HEK293 (cell line): ENCODE measurements around the gene ENTREP3.

ENCODE experiments used
- MEIS1 ChIP-seq: sonication (generic); formaldehyde crosslinking; IDR thresholded peaks from 2 replicates; pipeline ENCODE4 v1.8.1; 2022; ENCODE audit warnings: missing genetic modification reagents, mild to moderate bottlenecking, borderline replicate concordance
- WT1 ChIP-seq: fragments of 450-650 bp; formaldehyde crosslinking; IDR thresholded peaks from 2 replicates; pipeline ENCODE4 v1.5.1; 2016; ENCODE audit warnings: missing biosample characterization, missing genetic modification characterization
- YY1 ChIP-seq: fragments of 450-650 bp; formaldehyde crosslinking; IDR thresholded peaks from 2 replicates; pipeline ENCODE4 v1.5.1; 2018; ENCODE audit warnings: missing biosample characterization, missing genetic modification characterization
- ZBTB1 ChIP-seq: fragments of 450-650 bp; formaldehyde crosslinking; IDR thresholded peaks from 2 replicates; pipeline ENCODE4 v1.5.1; 2016; ENCODE audit warnings: missing biosample characterization, missing genetic modification characterization
- ZBTB8A ChIP-seq: fragments of 450-650 bp; formaldehyde crosslinking; IDR thresholded peaks from 2 replicates; pipeline ENCODE4 v1.5.1; 2016; ENCODE audit warnings: missing biosample characterization, missing genetic modification characterization
- ZEB2 ChIP-seq: fragments of 450-650 bp; formaldehyde crosslinking; IDR thresholded peaks from 2 replicates; pipeline ENCODE4 v1.5.1; 2016; ENCODE audit warnings: missing biosample characterization, missing genetic modification characterization
- ZFP41 ChIP-seq: fragments of 450-650 bp; formaldehyde crosslinking; IDR thresholded peaks from 2 replicates; pipeline ENCODE4 v1.5.1; 2016; ENCODE audit warnings: missing biosample characterization, missing genetic modification characterization, borderline replicate concordance
- ZNF140 ChIP-seq: fragments of 450-650 bp; formaldehyde crosslinking; IDR thresholded peaks from 2 replicates; pipeline ENCODE4 v1.5.1; 2016; ENCODE audit warnings: missing biosample characterization, missing genetic modification characterization
- ZNF19 ChIP-seq: fragments of 450-650 bp; formaldehyde crosslinking; IDR thresholded peaks from 2 replicates; pipeline ENCODE4; 2016; ENCODE audit warnings: missing biosample characterization, missing genetic modification characterization, low read depth
- ZNF2 ChIP-seq: fragments of 450-650 bp; formaldehyde crosslinking; IDR thresholded peaks from 2 replicates; pipeline ENCODE4 v1.5.1; 2016; ENCODE audit warnings: missing biosample characterization, missing genetic modification characterization
- ZNF202 ChIP-seq: fragments of 450-650 bp; formaldehyde crosslinking; IDR thresholded peaks from 2 replicates; pipeline ENCODE4 v1.5.1; 2016; ENCODE audit warnings: missing biosample characterization, missing genetic modification characterization, borderline replicate concordance
- ZNF274 ChIP-seq, 2 experiments: fragments of 200-500 bp in 1 of 2; fragments of 450-650 bp in 1 of 2; sonication (Bioruptor generic) in 1 of 2; formaldehyde crosslinking in 1 of 2; IDR thresholded peaks; 2 replicates each; pipeline versions ENCODE4 v1.5.1 to v1.6.1; 2014 to 2016; ENCODE audit warnings: borderline replicate concordance in 1 of 2, inconsistent platforms in 1 of 2, low read length in 1 of 2, missing biosample characterization in 1 of 2, missing genetic modification characterization in 1 of 2
- ZNF341 ChIP-seq: fragments of 450-650 bp; formaldehyde crosslinking; IDR thresholded peaks from 2 replicates; pipeline ENCODE4; 2016; ENCODE audit warnings: low read depth, missing biosample characterization, missing genetic modification characterization
- ZNF404 ChIP-seq: fragments of 450-650 bp; formaldehyde crosslinking; IDR thresholded peaks from 2 replicates; pipeline ENCODE4 v1.5.1; 2017; ENCODE audit warnings: missing biosample characterization, missing genetic modification characterization
- ZNF514 ChIP-seq: fragments of 450-650 bp; formaldehyde crosslinking; IDR thresholded peaks from 2 replicates; pipeline ENCODE4 v1.5.1; 2016; ENCODE audit warnings: missing biosample characterization, missing genetic modification characterization
- ZNF610 ChIP-seq: fragments of 450-650 bp; formaldehyde crosslinking; IDR thresholded peaks from 2 replicates; pipeline ENCODE4 v1.5.1; 2016; ENCODE audit warnings: missing biosample characterization, missing genetic modification characterization, borderline replicate concordance
- ZNF654 ChIP-seq: fragments of 450-650 bp; formaldehyde crosslinking; IDR thresholded peaks from 2 replicates; pipeline ENCODE4 v1.5.1; 2016; ENCODE audit warnings: low read depth, missing biosample characterization, missing genetic modification characterization
- ZNF658 ChIP-seq: fragments of 450-650 bp; formaldehyde crosslinking; IDR thresholded peaks from 2 replicates; pipeline ENCODE4; 2016; ENCODE audit warnings: missing biosample characterization, missing genetic modification characterization
- ZNF670 ChIP-seq: fragments of 450-650 bp; formaldehyde crosslinking; IDR thresholded peaks from 2 replicates; pipeline ENCODE4 v1.5.1; 2016; ENCODE audit warnings: missing biosample characterization, missing genetic modification characterization, low read depth
- ZNF837 ChIP-seq: fragments of 450-650 bp; formaldehyde crosslinking; IDR thresholded peaks from 2 replicates; pipeline ENCODE4 v1.5.1; 2016; ENCODE audit warnings: missing biosample characterization, missing genetic modification characterization
- TF ChIP-seq, protein P1 (sequence below): fragments of 450-650 bp; formaldehyde crosslinking; IDR thresholded peaks from 2 replicates; pipeline ENCODE4 v1.5.1; 2016; ENCODE audit warnings: missing biosample characterization, missing genetic modification characterization
- TF ChIP-seq, protein P2 (sequence below): fragments of 450-650 bp; formaldehyde crosslinking; IDR thresholded peaks from 2 replicates; pipeline ENCODE4 v1.5.1; 2017; ENCODE audit warnings: missing biosample characterization, missing genetic modification characterization
- TF ChIP-seq, protein P3 (sequence below): fragments of 450-650 bp; formaldehyde crosslinking; conservative IDR thresholded peaks from 2 replicates; pipeline ENCODE4 v1.5.1; 2016; ENCODE audit warnings: low read depth, missing biosample characterization, missing genetic modification characterization
- TF ChIP-seq, protein P4 (sequence below): fragments of 450-650 bp; formaldehyde crosslinking; IDR thresholded peaks from 2 replicates; pipeline ENCODE4 v1.5.1; 2016; ENCODE audit warnings: missing biosample characterization, missing genetic modification characterization, borderline replicate concordance
- TF ChIP-seq, protein P5 (sequence below): fragments of 450-650 bp; formaldehyde crosslinking; IDR thresholded peaks from 2 replicates; pipeline ENCODE4 v1.5.1; 2016; ENCODE audit warnings: missing biosample characterization, missing genetic modification characterization, low read depth

Gene ENTREP3

DNA sequence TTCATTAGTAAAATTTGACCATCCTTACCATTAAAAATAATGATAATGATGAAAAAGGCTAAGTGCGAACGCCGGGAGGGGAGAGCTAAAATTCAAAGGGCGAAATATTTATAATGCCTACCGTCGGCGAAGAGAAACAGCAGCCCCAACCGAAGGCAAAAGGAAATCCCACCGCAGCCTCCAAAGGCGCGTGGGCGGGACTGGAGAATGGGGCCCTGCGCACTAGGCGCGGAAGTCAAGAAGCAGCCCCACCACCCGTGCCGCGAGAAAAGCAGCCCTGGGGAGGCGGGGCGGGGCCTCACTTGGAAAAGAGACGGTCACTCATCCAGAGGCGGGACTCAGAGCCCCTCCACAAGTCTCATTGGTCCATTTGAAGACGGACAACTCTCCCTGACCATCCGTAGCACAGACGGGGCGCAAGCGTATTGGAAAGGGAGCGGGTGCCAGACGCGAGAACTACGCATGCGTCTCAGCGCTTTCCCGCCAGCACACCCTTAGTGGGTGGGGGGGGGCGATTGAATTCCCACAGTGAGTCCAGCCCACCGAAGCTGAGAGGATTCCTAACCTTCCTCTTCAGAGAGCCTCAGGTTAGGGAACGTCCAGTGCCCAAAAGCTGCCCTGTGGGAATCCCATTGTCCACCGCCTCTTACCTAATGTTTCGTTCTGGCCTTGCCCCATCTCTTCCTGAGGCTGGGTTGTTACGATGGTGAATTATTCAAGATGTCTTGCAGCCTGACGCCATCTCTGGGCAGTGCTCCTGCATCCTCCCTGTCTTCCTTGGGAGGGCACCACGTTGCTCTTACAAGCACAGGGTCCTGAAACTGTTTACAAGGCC, 27.8 kb downstream of the ENTREP3 start (continued):
- no peak for TF ChIP-seq ZNF404
- peak; percentile 32; the same call in 1 of the 2 replicates for TF ChIP-seq YY1 (tag by site-specific recombination)
- no peak for TF ChIP-seq ZNF654
- no peak for TF ChIP-seq ZNF2 (tag by site-specific recombination)
- TF ChIP-seq ZNF837: no peak
- TF ChIP-seq ZNF658 (tag by site-specific recombination): no peak
- TF ChIP-seq ZNF341 (tag by site-specific recombination): no peak; the same call in none of the 2 replicates
- TF ChIP-seq, protein P1, sequence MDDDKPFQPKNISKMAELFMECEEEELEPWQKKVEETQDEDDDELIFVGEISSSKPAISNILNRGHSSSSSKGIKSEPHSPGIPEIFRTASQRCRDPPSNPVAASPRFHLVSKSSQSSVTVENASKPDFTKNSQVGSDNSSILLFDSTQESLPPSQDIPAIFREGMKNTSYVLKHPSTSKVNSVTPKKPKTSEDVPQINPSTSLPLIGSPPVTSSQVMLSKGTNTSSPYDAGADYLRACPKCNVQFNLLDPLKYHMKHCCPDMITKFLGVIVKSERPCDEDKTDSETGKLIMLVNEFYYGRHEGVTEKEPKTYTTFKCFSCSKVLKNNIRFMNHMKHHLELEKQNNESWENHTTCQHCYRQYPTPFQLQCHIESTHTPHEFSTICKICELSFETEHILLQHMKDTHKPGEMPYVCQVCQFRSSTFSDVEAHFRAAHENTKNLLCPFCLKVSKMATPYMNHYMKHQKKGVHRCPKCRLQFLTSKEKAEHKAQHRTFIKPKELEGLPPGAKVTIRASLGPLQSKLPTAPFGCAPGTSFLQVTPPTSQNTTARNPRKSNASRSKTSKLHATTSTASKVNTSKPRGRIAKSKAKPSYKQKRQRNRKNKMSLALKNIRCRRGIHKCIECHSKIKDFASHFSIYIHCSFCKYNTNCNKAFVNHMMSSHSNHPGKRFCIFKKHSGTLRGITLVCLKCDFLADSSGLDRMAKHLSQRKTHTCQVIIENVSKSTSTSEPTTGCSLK: no peak
- no peak for TF ChIP-seq ZFP41
- TF ChIP-seq ZNF140 (tag by site-specific recombination): no peak
- TF ChIP-seq ZEB2: peak; percentile 39; the same call in 1 of the 2 replicates
- no peak for TF ChIP-seq ZNF274 (IDR thresholded peaks at IDR 0.05; ENCODE audit: low read length)
- no peak for TF ChIP-seq ZNF274 (tag by site-specific recombination; IDR thresholded peaks at IDR 0.05; ENCODE audit: borderline replicate concordance)
- TF ChIP-seq ZNF19 (tag by site-specific recombination): no peak
- TF ChIP-seq ZNF670 (tag by site-specific recombination): no peak
- TF ChIP-seq, protein P2, sequence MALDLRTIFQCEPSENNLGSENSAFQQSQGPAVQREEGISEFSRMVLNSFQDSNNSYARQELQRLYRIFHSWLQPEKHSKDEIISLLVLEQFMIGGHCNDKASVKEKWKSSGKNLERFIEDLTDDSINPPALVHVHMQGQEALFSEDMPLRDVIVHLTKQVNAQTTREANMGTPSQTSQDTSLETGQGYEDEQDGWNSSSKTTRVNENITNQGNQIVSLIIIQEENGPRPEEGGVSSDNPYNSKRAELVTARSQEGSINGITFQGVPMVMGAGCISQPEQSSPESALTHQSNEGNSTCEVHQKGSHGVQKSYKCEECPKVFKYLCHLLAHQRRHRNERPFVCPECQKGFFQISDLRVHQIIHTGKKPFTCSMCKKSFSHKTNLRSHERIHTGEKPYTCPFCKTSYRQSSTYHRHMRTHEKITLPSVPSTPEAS: no peak
- TF ChIP-seq, protein P3, sequence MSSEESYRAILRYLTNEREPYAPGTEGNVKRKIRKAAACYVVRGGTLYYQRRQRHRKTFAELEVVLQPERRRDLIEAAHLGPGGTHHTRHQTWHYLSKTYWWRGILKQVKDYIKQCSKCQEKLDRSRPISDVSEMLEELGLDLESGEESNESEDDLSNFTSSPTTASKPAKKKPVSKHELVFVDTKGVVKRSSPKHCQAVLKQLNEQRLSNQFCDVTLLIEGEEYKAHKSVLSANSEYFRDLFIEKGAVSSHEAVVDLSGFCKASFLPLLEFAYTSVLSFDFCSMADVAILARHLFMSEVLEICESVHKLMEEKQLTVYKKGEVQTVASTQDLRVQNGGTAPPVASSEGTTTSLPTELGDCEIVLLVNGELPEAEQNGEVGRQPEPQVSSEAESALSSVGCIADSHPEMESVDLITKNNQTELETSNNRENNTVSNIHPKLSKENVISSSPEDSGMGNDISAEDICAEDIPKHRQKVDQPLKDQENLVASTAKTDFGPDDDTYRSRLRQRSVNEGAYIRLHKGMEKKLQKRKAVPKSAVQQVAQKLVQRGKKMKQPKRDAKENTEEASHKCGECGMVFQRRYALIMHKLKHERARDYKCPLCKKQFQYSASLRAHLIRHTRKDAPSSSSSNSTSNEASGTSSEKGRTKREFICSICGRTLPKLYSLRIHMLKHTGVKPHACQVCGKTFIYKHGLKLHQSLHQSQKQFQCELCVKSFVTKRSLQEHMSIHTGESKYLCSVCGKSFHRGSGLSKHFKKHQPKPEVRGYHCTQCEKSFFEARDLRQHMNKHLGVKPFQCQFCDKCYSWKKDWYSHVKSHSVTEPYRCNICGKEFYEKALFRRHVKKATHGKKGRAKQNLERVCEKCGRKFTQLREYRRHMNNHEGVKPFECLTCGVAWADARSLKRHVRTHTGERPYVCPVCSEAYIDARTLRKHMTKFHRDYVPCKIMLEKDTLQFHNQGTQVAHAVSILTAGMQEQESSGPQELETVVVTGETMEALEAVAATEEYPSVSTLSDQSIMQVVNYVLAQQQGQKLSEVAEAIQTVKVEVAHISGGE (tag by site-specific recombination): peak; percentile 57; the same call in 1 of the 2 replicates
- no peak for TF ChIP-seq ZNF514 (tag by site-specific recombination)
- no peak for TF ChIP-seq ZNF610 (tag by site-specific recombination)
- TF ChIP-seq ZNF202: no peak
- TF ChIP-seq MEIS1 (CRISPR knock-in tag): no peak
- peak; percentile 88 for TF ChIP-seq ZBTB8A
- TF ChIP-seq ZBTB1 (tag by site-specific recombination): no peak
- TF ChIP-seq, protein P4, sequence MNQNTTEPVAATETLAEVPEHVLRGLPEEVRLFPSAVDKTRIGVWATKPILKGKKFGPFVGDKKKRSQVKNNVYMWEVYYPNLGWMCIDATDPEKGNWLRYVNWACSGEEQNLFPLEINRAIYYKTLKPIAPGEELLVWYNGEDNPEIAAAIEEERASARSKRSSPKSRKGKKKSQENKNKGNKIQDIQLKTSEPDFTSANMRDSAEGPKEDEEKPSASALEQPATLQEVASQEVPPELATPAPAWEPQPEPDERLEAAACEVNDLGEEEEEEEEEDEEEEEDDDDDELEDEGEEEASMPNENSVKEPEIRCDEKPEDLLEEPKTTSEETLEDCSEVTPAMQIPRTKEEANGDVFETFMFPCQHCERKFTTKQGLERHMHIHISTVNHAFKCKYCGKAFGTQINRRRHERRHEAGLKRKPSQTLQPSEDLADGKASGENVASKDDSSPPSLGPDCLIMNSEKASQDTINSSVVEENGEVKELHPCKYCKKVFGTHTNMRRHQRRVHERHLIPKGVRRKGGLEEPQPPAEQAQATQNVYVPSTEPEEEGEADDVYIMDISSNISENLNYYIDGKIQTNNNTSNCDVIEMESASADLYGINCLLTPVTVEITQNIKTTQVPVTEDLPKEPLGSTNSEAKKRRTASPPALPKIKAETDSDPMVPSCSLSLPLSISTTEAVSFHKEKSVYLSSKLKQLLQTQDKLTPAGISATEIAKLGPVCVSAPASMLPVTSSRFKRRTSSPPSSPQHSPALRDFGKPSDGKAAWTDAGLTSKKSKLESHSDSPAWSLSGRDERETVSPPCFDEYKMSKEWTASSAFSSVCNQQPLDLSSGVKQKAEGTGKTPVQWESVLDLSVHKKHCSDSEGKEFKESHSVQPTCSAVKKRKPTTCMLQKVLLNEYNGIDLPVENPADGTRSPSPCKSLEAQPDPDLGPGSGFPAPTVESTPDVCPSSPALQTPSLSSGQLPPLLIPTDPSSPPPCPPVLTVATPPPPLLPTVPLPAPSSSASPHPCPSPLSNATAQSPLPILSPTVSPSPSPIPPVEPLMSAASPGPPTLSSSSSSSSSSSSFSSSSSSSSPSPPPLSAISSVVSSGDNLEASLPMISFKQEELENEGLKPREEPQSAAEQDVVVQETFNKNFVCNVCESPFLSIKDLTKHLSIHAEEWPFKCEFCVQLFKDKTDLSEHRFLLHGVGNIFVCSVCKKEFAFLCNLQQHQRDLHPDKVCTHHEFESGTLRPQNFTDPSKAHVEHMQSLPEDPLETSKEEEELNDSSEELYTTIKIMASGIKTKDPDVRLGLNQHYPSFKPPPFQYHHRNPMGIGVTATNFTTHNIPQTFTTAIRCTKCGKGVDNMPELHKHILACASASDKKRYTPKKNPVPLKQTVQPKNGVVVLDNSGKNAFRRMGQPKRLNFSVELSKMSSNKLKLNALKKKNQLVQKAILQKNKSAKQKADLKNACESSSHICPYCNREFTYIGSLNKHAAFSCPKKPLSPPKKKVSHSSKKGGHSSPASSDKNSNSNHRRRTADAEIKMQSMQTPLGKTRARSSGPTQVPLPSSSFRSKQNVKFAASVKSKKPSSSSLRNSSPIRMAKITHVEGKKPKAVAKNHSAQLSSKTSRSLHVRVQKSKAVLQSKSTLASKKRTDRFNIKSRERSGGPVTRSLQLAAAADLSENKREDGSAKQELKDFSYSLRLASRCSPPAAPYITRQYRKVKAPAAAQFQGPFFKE (tag by site-specific recombination): no peak
- no peak for TF ChIP-seq WT1
- TF ChIP-seq, protein P5, sequence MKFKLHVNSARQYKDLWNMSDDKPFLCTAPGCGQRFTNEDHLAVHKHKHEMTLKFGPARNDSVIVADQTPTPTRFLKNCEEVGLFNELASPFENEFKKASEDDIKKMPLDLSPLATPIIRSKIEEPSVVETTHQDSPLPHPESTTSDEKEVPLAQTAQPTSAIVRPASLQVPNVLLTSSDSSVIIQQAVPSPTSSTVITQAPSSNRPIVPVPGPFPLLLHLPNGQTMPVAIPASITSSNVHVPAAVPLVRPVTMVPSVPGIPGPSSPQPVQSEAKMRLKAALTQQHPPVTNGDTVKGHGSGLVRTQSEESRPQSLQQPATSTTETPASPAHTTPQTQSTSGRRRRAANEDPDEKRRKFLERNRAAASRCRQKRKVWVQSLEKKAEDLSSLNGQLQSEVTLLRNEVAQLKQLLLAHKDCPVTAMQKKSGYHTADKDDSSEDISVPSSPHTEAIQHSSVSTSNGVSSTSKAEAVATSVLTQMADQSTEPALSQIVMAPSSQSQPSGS (tag by site-specific recombination): no peak
